H1 (cell line): Measurements from ENCODE around the gene CUEDC2. TPM values are rescaled to one million over a fixed set of nuclear protein-coding genes. Genes with fewer than 3 reads are reported as not detected.
A peak's percentile ranks its signal among the peaks of the same experiment; 100 is the strongest.

Experiments used
- ATF2 ChIP-seq: IDR thresholded peaks from 2 replicates; pipeline ENCODE4 v1.6.1; 2012; ENCODE audit warnings: low read length, inconsistent platforms
- EGR1 ChIP-seq: IDR thresholded peaks from 2 replicates; pipeline ENCODE4 v1.6.1; 2011; ENCODE audit warnings: low read depth, low read length, borderline replicate concordance
- HDAC2 ChIP-seq, 2 experiments: fragments of 300-600 bp in 1 of 2; sonication (generic) in 1 of 2; IDR thresholded peaks; 2 replicates each; pipeline ENCODE4 v1.6.1; 2011 to 2012; ENCODE audit warnings: low read depth in 2 of 2, low read length in 2 of 2, mild to moderate bottlenecking in 2 of 2, moderate library complexity in 2 of 2, borderline replicate concordance in 1 of 2, inconsistent platforms in 1 of 2
- KDM4A ChIP-seq: IDR thresholded peaks from one replicate; pipeline ENCODE4 v1.7.1; 2012; ENCODE audit warnings: low read depth, mild to moderate bottlenecking, moderate library complexity, low read length, inconsistent platforms; ENCODE audit not compliant: severe bottlenecking
- NANOG ChIP-seq: IDR thresholded peaks from 2 replicates; pipeline ENCODE4 v1.6.1; 2011; ENCODE audit warnings: low read length, low read depth, mild to moderate bottlenecking, inconsistent platforms; ENCODE audit not compliant: insufficient read depth, poor library complexity, severe bottlenecking
- NRF1 ChIP-seq: IDR thresholded peaks from 2 replicates; pipeline ENCODE4 v1.6.1; 2011; ENCODE audit warnings: mild to moderate bottlenecking, low read depth, low read length, improper control_type of control experiment
- PHF8 ChIP-seq: fragments of 200-600 bp; sonication (generic); conservative IDR thresholded peaks from 2 replicates; pipeline ENCODE4 v1.7.1; 2012; ENCODE audit warnings: low read depth, mild to moderate bottlenecking, inconsistent platforms, low read length, moderate library complexity
- POLR2A ChIP-seq, 2 experiments: IDR thresholded peaks; 1 replicate in 1 of 2; 2 replicates in 1 of 2; pipeline ENCODE4 v1.6.1; 2011; ENCODE audit warnings: low read depth in 2 of 2, low read length in 2 of 2, mild to moderate bottlenecking in 2 of 2; ENCODE audit errors: control extremely low read depth in 1 of 2
- RAD21 ChIP-seq, 2 experiments: IDR thresholded peaks in 1 of 2; conservative IDR thresholded peaks in 1 of 2; 2 replicates each; pipeline ENCODE4 v1.6.1; 2011; ENCODE audit warnings: low read depth in 2 of 2, low read length in 2 of 2, improper control_type of control experiment in 1 of 2, inconsistent platforms in 1 of 2, mild to moderate bottlenecking in 1 of 2, moderate library complexity in 1 of 2
- RBBP5 ChIP-seq: IDR thresholded peaks from 2 replicates; pipeline ENCODE4 v1.7.1; 2012; ENCODE audit warnings: low read depth, mild to moderate bottlenecking, inconsistent platforms, low read length, moderate library complexity, borderline replicate concordance
- RFX5 ChIP-seq: IDR thresholded peaks from 2 replicates; pipeline ENCODE4 v1.6.1; 2011; ENCODE audit warnings: low read depth, low read length, improper control_type of control experiment, borderline replicate concordance
- SIRT6 ChIP-seq: IDR thresholded peaks from one replicate; pipeline ENCODE4 v1.7.1; 2012; ENCODE audit warnings: low read length, inconsistent platforms
- SIX5 ChIP-seq: IDR thresholded peaks from 2 replicates; pipeline ENCODE4 v1.6.1; 2011; ENCODE audit warnings: mild to moderate bottlenecking, low read depth, low read length
- SP2 ChIP-seq: IDR thresholded peaks from 2 replicates; pipeline ENCODE4 v1.6.1; 2012; ENCODE audit warnings: mild to moderate bottlenecking, low read length, inconsistent platforms
- SRF ChIP-seq: IDR thresholded peaks from 2 replicates; pipeline ENCODE4 v1.6.1; 2011; ENCODE audit warnings: mild to moderate bottlenecking, low read depth, low read length, moderate library complexity
- SUZ12 ChIP-seq: fragments of 200-600 bp; sonication (generic); IDR thresholded peaks from 2 replicates; pipeline ENCODE4 v1.6.1; 2012; ENCODE audit warnings: mild to moderate bottlenecking, inconsistent platforms, low read length, moderate library complexity, mixed read lengths
- TBP ChIP-seq: IDR thresholded peaks from 2 replicates; pipeline ENCODE4 v1.6.1; 2011; ENCODE audit warnings: low read depth, low read length, improper control_type of control experiment
- polyA plus RNA-seq, 7 experiments: library from polyadenylated mRNA; depleted of rRNA in 3 of 7; stranded (reverse) in 5 of 7; unstranded in 2 of 7; fragments of >200 nt in 5 of 7; fragments of 200-250 nt in 2 of 7; gene quantifications; 1 replicate in 5 of 7; 2 replicates in 1 of 7; 4 replicates in 1 of 7; pipeline versions ENCODE4 v1.2.1 to v1.2.3, GENCODE V29; 2011 to 2013; ENCODE audit warnings: missing spikeins in 2 of 7, mixed read lengths in 2 of 7
- total RNA-seq: library from RNA; stranded (reverse); fragmentation: NEBNext Ultra II Directional; extraction: Animal tissue kit (Norgen Biotek cat#: 25700); gene quantifications from 2 replicates; pipeline ENCODE4 v1.2.1, GENCODE V29; 2021

CUEDC2 gene
- total and polyA plus RNA-seq, 2 of the 8 experiments (the other 6 are each of a cell fraction or from before 2014, with no cell fraction given): 41.7 to 55.2 TPM

- TF ChIP-seq SIX5 (no peak), KDM4A (peak; percentile 63), HDAC2 (IDR thresholded peaks at IDR 0.05; ENCODE audit: borderline replicate concordance in 1 of 2, low read depth in 2 of 2, low read length in 2 of 2) (no peak), RFX5 (no peak), SP2 (no peak), PHF8 (no peak), TBP (no peak), SUZ12 (peak; percentile 4; the same call in 1 of the 2 replicates), SIRT6 (no peak), NANOG (no peak), SRF (no peak), RBBP5 (no peak), EGR1 (0 out of 2 replicates have a peak, but pooled peaks have one; percentile 12), RAD21 (IDR thresholded peaks at IDR 0.05 in 1 of 2, conservative IDR thresholded peaks at IDR 0.05 in 1 of 2; ENCODE audit: low read depth in 2 of 2, low read length in 2 of 2) (no peak; a peak in 1 of 4 replicates), POLR2A (IDR thresholded peaks at IDR 0.05; ENCODE audit: control extremely low read depth in 1 of 2, low read depth in 2 of 2, low read length in 2 of 2) (no peak), ATF2 (no peak), NRF1 (no peak)
- TF ChIP-seq, all 59 proteins: peak for 7
These were observed 23.4 kb downstream of the CUEDC2 start (continued) for GRCh38 chr10:102408728-102409603.
